T-cell (primary cell): ENCODE data around the gene OR52B4. TPM values are rescaled to one million over a fixed set of nuclear protein-coding genes. Genes with fewer than 3 reads are reported as not detected.
A peak's percentile ranks its signal among the peaks of the same experiment; 100 is the strongest.
"Not testable (repeated sequence)": the region's sequence is repeated elsewhere in the genome, so short reads cannot be mapped to it uniquely, and the experiment has no call there.

ENCODE experiments used
- ATAC-seq, 4 experiments: fragments of 200-7000 bp in 3 of 4; fragments of 150-1000 bp in 1 of 4; cut with Tn5 transposase; replicated peaks in 1 of 4; 1 replicate in 3 of 4; 2 replicates in 1 of 4; pipeline ENCODE4 v1.10.0; 2021; ENCODE audit warnings: moderate library complexity in 3 of 4, mild to moderate bottlenecking in 2 of 4, moderate number of reproducible peaks in 1 of 4
- CTCF ChIA-PET, 2 donors: fragments of 300-600 bp; sonication (Branson Sonifier 250); formaldehyde crosslinking; loops; one replicate each; lab custom pipeline; 2022; ENCODE audit warnings: antibody characterized with exemption in 2 of 2; lab: Charles Lee
- POLR2A ChIA-PET, 2 donors: fragments of 300-600 bp; sonication (Branson Sonifier 250); formaldehyde crosslinking; loops; one replicate each; lab custom pipeline; 2022; ENCODE audit warnings: antibody characterized with exemption in 2 of 2; lab: Charles Lee
- DNase-seq, 35 experiments: peaks; one replicate each; pipeline versions ENCODE4 v3.0.0 to v3.0.0-alpha.2; 2013 to 2023
- H3K27ac ChIP-seq: one replicate; pipeline ENCODE4 v1.5.1; 2013; ENCODE audit warnings: low read length
- H3K27me3 ChIP-seq, 2 experiments: replicated peaks in 1 of 2; 1 replicate in 1 of 2; 2 replicates in 1 of 2; pipeline versions ENCODE4 v1.6.1 to v1.7.0; 2013; ENCODE audit warnings: low read length in 1 of 2, mixed read lengths in 1 of 2; ENCODE audit not compliant: control insufficient read depth in 2 of 2, insufficient read depth in 2 of 2; ENCODE audit errors: extremely low read depth in 1 of 2
- H3K36me3 ChIP-seq, 2 donors: 1 replicate in 1 of 2; 2 replicates in 1 of 2; pipeline versions ENCODE4 v1.6.1 to v1.7.0; 2013; ENCODE audit warnings: low read length in 1 of 2; ENCODE audit not compliant: control insufficient read depth in 2 of 2, insufficient read depth in 1 of 2; ENCODE audit errors: extremely low read depth in 1 of 2
- H3K4me1 ChIP-seq, 2 experiments: 1 replicate in 1 of 2; 2 replicates in 1 of 2; pipeline versions ENCODE4 v1.6.1 to v1.7.0; 2013; ENCODE audit warnings: low read length in 2 of 2, mixed read lengths in 1 of 2; ENCODE audit not compliant: insufficient read depth in 2 of 2, control insufficient read depth in 1 of 2; ENCODE audit errors: extremely low read depth in 1 of 2
- H3K4me3 ChIP-seq, 2 donors: 1 replicate in 1 of 2; 2 replicates in 1 of 2; pipeline versions ENCODE4 v1.5.1 to v1.7.0; 2013; ENCODE audit warnings: mild to moderate bottlenecking in 2 of 2, low read length in 1 of 2, moderate library complexity in 1 of 2; ENCODE audit not compliant: control insufficient read depth in 1 of 2; ENCODE audit errors: extremely low read depth in 1 of 2
- H3K9me3 ChIP-seq: 2 replicates; pipeline ENCODE4 v1.7.0; 2013
- H3K27ac Mint-ChIP-seq, 2 donors: one replicate each; pipeline ENCODE4 v1.8.0; 2020 to 2021; ENCODE audit warnings: mild to moderate bottlenecking in 2 of 2, mixed read lengths in 2 of 2
- H3K27me3 Mint-ChIP-seq, 2 donors: one replicate each; pipeline ENCODE4 v1.8.0; 2021 to 2022; ENCODE audit warnings: mixed read lengths in 2 of 2
- H3K36me3 Mint-ChIP-seq: one replicate; pipeline ENCODE4 v1.8.0; 2021; ENCODE audit warnings: mixed read lengths
- H3K4me1 Mint-ChIP-seq, 3 donors: one replicate each; pipeline ENCODE4 v1.8.0; 2020 to 2022; ENCODE audit warnings: mixed read lengths in 3 of 3, mild to moderate bottlenecking in 1 of 3
- H3K4me3 Mint-ChIP-seq, 3 donors: one replicate each; pipeline ENCODE4 v1.8.0; 2020 to 2022; ENCODE audit warnings: mild to moderate bottlenecking in 3 of 3, mixed read lengths in 3 of 3, moderate library complexity in 3 of 3
- H3K9me3 Mint-ChIP-seq, 3 donors: one replicate each; pipeline ENCODE4 v1.8.0; 2020 to 2022; ENCODE audit warnings: mixed read lengths in 3 of 3
- WGBS: methylation state at CpG from one replicate; pipeline ENCODE4 v1.1.5; 2013; ENCODE audit warnings: missing lambda C conversion rate; ENCODE audit not compliant: insufficient coverage; 5-methylcytosine and 5-hydroxymethylcytosine counted together
- total RNA-seq, 35 experiments: library from RNA in 6 of 35; stranded (reverse) in 6 of 35; fragments of 120-200 nt in 1 of 35; gene quantifications; one replicate each; pipeline versions ENCODE4 v1.2.1 to v1.2.4 and lab custom pipeline; 2013 to 2026

The OR52B4 gene
- total RNA-seq, 5 donors from 2014 or later (not counting 1 experiment from before 2014, with no cell fraction given), result not detected

GRCh38 chr11:4388221-4388620 is 20.0 kb upstream of the OR52B4 start:
- Mint-ChIP-seq H3K36me3 (peaks cover 74% of the 10 kb centered on the region), H3K4me3 (no peak overlapping the region), H3K27me3 (no peaks in the 10 kb centered on the region), H3K4me1 (peaks cover 35 to 44% (median 40%) of the 10 kb centered on the region in 3 donors), H3K9me3 (no peaks in the 10 kb centered on the region), H3K27ac (peak overlapping the region in 1 of 2 donors; percentile 61)
- ChIA-PET POLR2A (no interaction called here), CTCF (interaction anchor here in 1 of 2 donors (0.5 kb wide), 1 partner anchor 950 kb away, joined by 4 read pairs; no protein-coding TSS in a partner anchor)
- Histone ChIP-seq H3K4me3 (no peak overlapping the region), H3K36me3 (peaks cover 19 to 67% of the 10 kb centered on the region in 2 donors), H3K9me3 (no peaks in the 10 kb centered on the region), H3K27ac (no peak overlapping the region), H3K27me3 (no peaks in the 10 kb centered on the region), H3K4me1 (peaks cover 9 to 12% of the 10 kb centered on the region in 2 experiments)
- 89% methylated on average over 1 of the region's 2 CpGs for WGBS
- DNase-seq (no peak), ATAC-seq (no peak)

GRCh38 chr11:4385978-4386740 is 18.0 kb upstream of the OR52B4 start:
- CTCF ChIA-PET, result no interaction called here

DNA sequence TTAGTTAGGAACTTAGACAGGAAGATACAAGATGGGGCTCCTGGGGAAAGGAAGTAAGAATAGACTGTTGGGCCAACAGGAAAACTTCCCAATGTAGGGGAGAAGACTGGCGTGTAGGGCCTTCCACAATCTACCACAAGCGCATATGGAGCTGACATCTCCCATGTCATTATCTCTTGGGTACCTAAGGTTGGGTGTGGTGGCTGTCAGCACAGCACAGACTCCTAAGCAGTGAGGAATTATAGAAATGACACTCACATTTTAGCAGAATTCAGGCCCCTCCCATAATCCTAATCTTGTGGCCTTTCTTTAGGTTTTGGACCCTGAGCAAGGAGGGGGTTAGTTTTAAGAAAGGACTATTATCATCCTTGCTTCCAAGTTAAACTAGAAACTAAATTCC is 13.7 kb upstream of the OR52B4 start:
- no peak for DNase-seq
- WGBS, result no CpG with 5 or more reads among the region's 2 CpGs
- Mint-ChIP-seq H3K36me3 (peaks cover 44% of the 10 kb centered on the region), H3K27me3 (no peaks in the 10 kb centered on the region), H3K4me3 (no peak overlapping the region), H3K27ac (no peak overlapping the region), H3K4me1 (no peaks in the 10 kb centered on the region), H3K9me3 (no peaks in the 10 kb centered on the region)
- CTCF ChIA-PET, result no interaction called here
- no peaks in the 10 kb centered on the region for H3K9me3 ChIP-seq
- H3K4me1 ChIP-seq, result no peaks in the 10 kb centered on the region
- POLR2A ChIA-PET, result no interaction called here
- H3K27me3 ChIP-seq, result no peaks in the 10 kb centered on the region
- peaks cover 6 to 34% of the 10 kb centered on the region in 2 donors for H3K36me3 ChIP-seq
- ATAC-seq, result no peak
- no peak overlapping the region for H3K27ac ChIP-seq
- no peak overlapping the region for H3K4me3 ChIP-seq

More at GRCh38 chr11:4385978-4386740, 18.0 kb upstream of the OR52B4 start:
- Histone ChIP-seq H3K27ac (no peak overlapping the region), H3K4me1 (no peaks in the 10 kb centered on the region), H3K4me3 (no peak overlapping the region), H3K27me3 (no peaks in the 10 kb centered on the region), H3K9me3 (no peaks in the 10 kb centered on the region), H3K36me3 (peaks cover 19 to 69% of the 10 kb centered on the region in 2 donors)
- Mint-ChIP-seq H3K4me1 (peaks cover 17 to 23% (median 23%) of the 10 kb centered on the region in 3 donors), H3K9me3 (no peaks in the 10 kb centered on the region), H3K4me3 (no peak overlapping the region), H3K27me3 (no peaks in the 10 kb centered on the region), H3K36me3 (peaks cover 79% of the 10 kb centered on the region), H3K27ac (no peak overlapping the region)
- POLR2A ChIA-PET, result no interaction called here
- ATAC-seq, result no peak
- no peak for DNase-seq
- 100% methylated on average over 1 of the region's 3 CpGs for WGBS

GRCh38 chr11:4375431-4376140 is 7.4 kb upstream of the OR52B4 start:
- Mint-ChIP-seq H3K27ac (no peak overlapping the region), H3K9me3 (no peaks in the 10 kb centered on the region), H3K36me3 (no peaks in the 10 kb centered on the region), H3K4me3 (no peak overlapping the region), H3K27me3 (peaks cover 1 to 5% of the 10 kb centered on the region in 2 donors), H3K4me1 (no peaks in the 10 kb centered on the region)
- no peaks in the 10 kb centered on the region for H3K36me3 ChIP-seq
- ChIA-PET POLR2A (no interaction called here), CTCF (no interaction called here)
- WGBS, result 52% methylated on average over 4 of the region's 5 CpGs
- H3K27ac ChIP-seq, result no peak overlapping the region
- no peaks in the 10 kb centered on the region for H3K4me1 ChIP-seq
- H3K27me3 ChIP-seq, result peaks cover 0 to 2% of the 10 kb centered on the region in 2 experiments
- ATAC-seq, result no peak
- H3K9me3 ChIP-seq, result no peaks in the 10 kb centered on the region
- DNase-seq, result no peak
- no peak overlapping the region for H3K4me3 ChIP-seq

GRCh38 chr11:4370166-4370565 is 2.0 kb upstream of the OR52B4 start:
- Histone ChIP-seq H3K27me3 (peaks cover 0 to 3% of the 10 kb centered on the region in 2 experiments), H3K27ac (no peak overlapping the region), H3K9me3 (no peaks in the 10 kb centered on the region), H3K4me3 (no peak overlapping the region), H3K36me3 (no peaks in the 10 kb centered on the region), H3K4me1 (no peaks in the 10 kb centered on the region)
- Mint-ChIP-seq H3K4me3 (no peak overlapping the region), H3K4me1 (no peaks in the 10 kb centered on the region), H3K27ac (no peak overlapping the region), H3K9me3 (no peaks in the 10 kb centered on the region), H3K36me3 (no peaks in the 10 kb centered on the region), H3K27me3 (peaks cover 3 to 5% of the 10 kb centered on the region in 2 donors)
- ATAC-seq (no peak), DNase-seq (no peak)
- 90% methylated on average over 1 of the region's 3 CpGs for WGBS
- ChIA-PET POLR2A (no interaction called here), CTCF (no interaction called here)

GRCh38 chr11:4348142-4348541 is 20.0 kb downstream of the OR52B4 start:
- H3K27me3 Mint-ChIP-seq, POLR2A ChIA-PET, H3K27me3 ChIP-seq, H3K36me3 ChIP-seq, H3K9me3 Mint-ChIP-seq, H3K4me1 Mint-ChIP-seq, H3K4me3 ChIP-seq, H3K36me3 Mint-ChIP-seq, CTCF ChIA-PET, H3K4me3 Mint-ChIP-seq, DNase-seq, H3K27ac Mint-ChIP-seq, H3K4me1 ChIP-seq, ATAC-seq, H3K9me3 ChIP-seq, H3K27ac ChIP-seq: not testable (repeated sequence)
- no CpG with 5 or more reads among the region's 5 CpGs for WGBS
